Activated gamma-delta T cell (primary cell): ENCODE results near the gene CDH23.

Experiments
- DNase-seq: peaks from one replicate; lab custom pipeline; 2025; lab: John Stamatoyannopoulos, UW

The CDH23 gene

GRCh38 chr10:71799608-71800453 is 403.1 kb downstream of the CDH23 start:
- DNase-seq: no peak

- no peak for DNase-seq
These were observed 404.6 kb downstream of the CDH23 start for GRCh38 chr10:71801361-71801760.

- no peak for DNase-seq
These were observed 405.5 kb downstream of the CDH23 start for GRCh38 chr10:71802235-71802634.

- no peak for DNase-seq
These were observed 406.2 kb downstream of the CDH23 start for GRCh38 chr10:71802715-71803488.

GRCh38 chr10:71804077-71804476 is 407.4 kb downstream of the CDH23 start:
- no peak for DNase-seq

GRCh38 chr10:71805776-71806703 is 409.3 kb downstream of the CDH23 start:
- DNase-seq: no peak

- DNase-seq: no peak
These were observed 410.2 kb downstream of the CDH23 start for GRCh38 chr10:71806704-71807556.

- no peak for DNase-seq
These were observed 411.1 kb downstream of the CDH23 start for GRCh38 chr10:71807557-71808510.

- no peak for DNase-seq
These were observed 412.9 kb downstream of the CDH23 start for GRCh38 chr10:71809628-71810027.

- no peak for DNase-seq
These were observed 413.5 kb downstream of the CDH23 start for GRCh38 chr10:71810048-71810750.

- no peak for DNase-seq
These were observed 414.6 kb downstream of the CDH23 start for GRCh38 chr10:71811351-71811750.

GRCh38 chr10:71812016-71812912 is 415.5 kb downstream of the CDH23 start:
- DNase-seq: peak; percentile 56

GRCh38 chr10:71812913-71813590 is 416.3 kb downstream of the CDH23 start:
- DNase-seq: no peak

- DNase-seq: no peak
These were observed 418.2 kb downstream of the CDH23 start for GRCh38 chr10:71814922-71815411.

- DNase-seq: no peak
These were observed 418.9 kb downstream of the CDH23 start for GRCh38 chr10:71815515-71816130.

GRCh38 chr10:71816421-71816851 is 419.7 kb downstream of the CDH23 start:
- no peak for DNase-seq
